SK-N-SH treated with all-trans-retinoic acid at 6 μM for 48 hours (cell line): ENCODE results near the gene DBP.
"Not testable (repeated sequence)": the region's sequence is repeated elsewhere in the genome, so short reads cannot be mapped to it uniquely, and the experiment has no call there.

Experiments used
- ARNTL ChIP-seq: fragments of 450-650 bp; formaldehyde crosslinking; IDR thresholded peaks from 2 replicates; pipeline ENCODE4 v1.5.0; 2020; ENCODE audit warnings: low read depth, mild to moderate bottlenecking, moderate library complexity, borderline replicate concordance
- CREB5 ChIP-seq: fragments of 250-450 bp; sonication (Bioruptor Pico); IDR thresholded peaks from 2 replicates; pipeline ENCODE4 v1.5.1; 2020; ENCODE audit warnings: low read depth, mild to moderate bottlenecking, moderate library complexity
- CSDC2 ChIP-seq: fragments of 250-450 bp; sonication (Bioruptor Pico); IDR thresholded peaks from 2 replicates; pipeline ENCODE4 v1.5.0; 2020; ENCODE audit warnings: mild to moderate bottlenecking, moderate library complexity
- OSR1 ChIP-seq: fragments of 250-450 bp; sonication (Bioruptor Pico); IDR thresholded peaks from 2 replicates; pipeline ENCODE4 v1.8.0; 2022; ENCODE audit warnings: moderate library complexity, mild to moderate bottlenecking, inconsistent platforms
- PATZ1 ChIP-seq: fragments of 250-450 bp; sonication (Bioruptor Pico); IDR thresholded peaks from 2 replicates; pipeline ENCODE4 v1.8.0; 2020; ENCODE audit warnings: mild to moderate bottlenecking, moderate library complexity, borderline replicate concordance
- POU6F1 ChIP-seq: fragments of 250-450 bp; sonication (Bioruptor Pico); IDR thresholded peaks from 2 replicates; pipeline ENCODE4 v1.8.0; 2021; ENCODE audit warnings: low read depth, mild to moderate bottlenecking, moderate library complexity, borderline replicate concordance
- PPARA ChIP-seq: fragments of 250-450 bp; sonication (Bioruptor Pico); IDR thresholded peaks from 2 replicates; pipeline ENCODE4 v1.5.0; 2020; ENCODE audit warnings: mild to moderate bottlenecking, borderline replicate concordance
- TCF4 ChIP-seq: fragments of 250-450 bp; sonication (Bioruptor Pico); IDR thresholded peaks from 2 replicates; pipeline ENCODE4 v1.8.0; 2021; ENCODE audit warnings: mild to moderate bottlenecking, moderate library complexity, borderline replicate concordance
- ZFP3 ChIP-seq: fragments of 250-450 bp; sonication (Bioruptor Pico); IDR thresholded peaks from 2 replicates; pipeline ENCODE4 v1.5.0; 2020; ENCODE audit warnings: mild to moderate bottlenecking, moderate library complexity
- ZFP30 ChIP-seq: fragments of 450-650 bp; formaldehyde crosslinking; IDR thresholded peaks from 2 replicates; pipeline ENCODE4 v1.5.0; 2022; ENCODE audit warnings: mild to moderate bottlenecking, moderate library complexity
- ZNF565 ChIP-seq: fragments of 450-650 bp; formaldehyde crosslinking; conservative IDR thresholded peaks from 2 replicates; pipeline ENCODE4 v1.5.0; 2020; ENCODE audit warnings: low read depth, mild to moderate bottlenecking, moderate library complexity
- ZNF8 ChIP-seq: fragments of 450-650 bp; formaldehyde crosslinking; IDR thresholded peaks from 2 replicates; pipeline ENCODE4 v1.5.0; 2020; ENCODE audit warnings: mild to moderate bottlenecking, moderate library complexity

- not testable (repeated sequence) for TF ChIP-seq PATZ1 (CRISPR knock-in tag); CREB5; ZNF8 (CRISPR knock-in tag); CSDC2 (CRISPR knock-in tag); TCF4 (CRISPR knock-in tag); ARNTL (CRISPR knock-in tag); POU6F1; PPARA (CRISPR knock-in tag); ZFP30 (CRISPR knock-in tag); ZNF565 (CRISPR knock-in tag); OSR1 (CRISPR knock-in tag); ZFP3 (CRISPR knock-in tag)
Measured at GRCh38 chr19:48632286-48632685, 4.9 kb downstream of the DBP start.
